GM18505 (cell line): ENCODE measurements around the gene ANAPC16.
"Not testable (repeated sequence)": the region's sequence is repeated elsewhere in the genome, so short reads cannot be mapped to it uniquely, and the experiment has no call there.

Source experiments
- ATAC-seq: cut with Tn5 transposase; IDR thresholded peaks from one replicate; pipeline ENCODE4 v1.9.1; 2021; ENCODE audit not compliant: unreplicated experiment
- POLR2A ChIP-seq: IDR thresholded peaks from 4 replicates; pipeline ENCODE4 v1.6.1; 2011; ENCODE audit warnings: borderline replicate concordance; ENCODE audit not compliant: insufficient read depth, insufficient read length; ENCODE audit errors: extremely low read depth

ANAPC16 gene

DNA sequence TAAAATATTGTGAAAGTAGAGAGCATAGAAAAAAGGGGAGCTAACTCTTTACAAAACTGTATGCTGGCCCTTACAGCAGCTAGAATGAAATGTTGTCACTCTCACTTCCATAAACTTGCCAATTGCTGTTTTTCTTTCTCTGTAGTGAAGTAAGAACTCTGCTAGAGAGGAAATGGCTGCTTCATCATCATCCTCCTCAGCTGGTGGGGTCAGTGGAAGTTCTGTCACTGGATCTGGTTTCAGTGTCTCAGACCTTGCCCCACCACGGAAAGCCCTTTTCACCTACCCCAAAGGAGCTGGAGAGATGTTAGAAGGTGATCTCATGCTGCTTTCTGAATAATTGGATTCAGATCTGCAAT lies 7.9 kb downstream of the ANAPC16 start:
- ATAC-seq, result no peak
- no peak for TF ChIP-seq POLR2A

DNA sequence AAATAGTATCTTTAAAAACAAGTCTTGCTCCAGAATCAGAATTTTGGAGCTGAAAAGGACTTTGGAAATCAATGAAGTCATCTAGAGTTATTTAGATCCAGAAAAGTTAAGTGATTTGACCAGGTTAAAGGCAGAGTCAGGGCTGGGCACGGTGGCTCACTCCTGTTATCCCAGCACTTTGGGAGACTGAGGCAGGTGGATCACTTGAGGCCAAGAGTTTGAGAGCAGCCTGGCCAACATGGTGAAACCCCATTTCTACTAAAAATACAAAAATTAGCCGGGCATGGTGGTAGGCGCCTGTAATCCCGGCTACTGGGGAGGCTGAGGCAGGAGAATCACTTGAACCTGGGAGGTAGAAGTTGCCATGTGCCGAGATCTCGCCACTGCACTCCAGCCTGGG lies 8.4 kb downstream of the ANAPC16 start:
- not testable (repeated sequence) for ATAC-seq

DNA sequence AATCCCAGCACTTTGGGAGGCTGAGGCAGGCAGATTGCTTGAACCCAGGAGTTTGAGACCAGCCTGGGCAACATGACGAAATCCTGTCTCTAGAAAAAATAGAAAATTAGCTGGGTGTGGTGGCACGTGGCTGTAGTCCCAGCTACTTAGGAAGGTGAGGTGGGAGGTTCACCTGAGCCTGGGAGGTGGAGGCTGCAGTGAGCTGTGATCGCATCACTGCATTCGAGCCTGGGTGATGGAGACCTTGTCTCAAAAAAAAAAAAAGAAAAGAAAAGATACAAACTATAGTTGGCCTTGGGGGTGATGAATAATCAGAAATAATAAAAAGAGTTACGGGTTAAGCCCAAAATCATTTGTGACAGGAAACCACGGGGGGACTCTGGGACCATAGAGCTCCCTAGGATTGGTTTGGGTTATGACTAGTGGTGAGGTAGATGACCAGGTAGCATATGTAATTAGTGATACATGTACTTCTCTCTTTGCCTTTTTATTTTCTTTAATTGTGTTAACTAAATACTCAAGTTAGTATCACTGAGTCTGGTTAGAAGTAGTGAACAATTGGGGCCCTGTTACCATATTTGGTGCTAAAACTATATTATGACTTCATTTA lies 10.7 kb downstream of the ANAPC16 start:
- TF ChIP-seq POLR2A, result no peak
- ATAC-seq, result no peak

DNA sequence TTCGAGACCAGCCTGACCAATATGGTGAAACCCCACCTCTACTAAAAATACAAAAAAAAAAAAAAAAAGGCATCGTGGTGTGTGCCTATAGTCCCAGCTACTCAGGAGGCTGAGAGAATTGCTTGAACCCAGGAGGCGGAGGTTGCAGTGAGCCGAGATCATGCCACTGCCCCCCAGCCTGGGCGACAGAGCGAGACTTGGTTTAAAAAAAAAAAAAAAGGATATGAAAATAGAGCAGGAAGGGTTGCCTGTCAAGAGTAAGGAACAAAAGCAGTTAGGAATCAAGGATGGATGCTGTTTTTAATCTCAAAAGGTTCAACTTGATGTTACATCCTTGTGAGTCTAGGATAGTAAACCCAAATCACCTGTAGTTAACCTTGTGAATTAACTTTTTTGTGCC lies 12.0 kb downstream of the ANAPC16 start:
- ATAC-seq, result no peak

DNA sequence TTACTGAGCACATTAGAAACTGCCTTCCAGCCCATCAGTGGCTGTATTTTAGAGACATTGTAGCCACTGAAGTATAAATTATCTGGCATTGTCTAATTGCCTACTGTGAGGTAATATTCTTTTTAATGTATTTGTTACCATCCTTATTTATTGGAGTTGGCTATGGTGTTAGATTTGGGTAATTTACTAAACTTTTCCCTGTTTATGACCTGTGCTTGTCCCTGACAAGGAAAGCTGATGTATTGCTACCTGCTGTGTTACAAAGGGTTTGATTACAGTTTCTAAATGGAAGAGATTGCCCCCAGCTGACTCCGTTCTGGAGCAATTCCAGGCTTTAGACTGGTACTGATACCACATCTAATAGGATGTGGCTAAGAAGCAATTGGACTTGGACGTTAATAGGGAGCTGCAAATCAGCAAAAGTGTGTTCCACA lies 12.5 kb downstream of the ANAPC16 start:
- TF ChIP-seq POLR2A, result no peak
- ATAC-seq, result no peak

More for the DNA sequence above, 12.0 kb downstream of the ANAPC16 start:
- TF ChIP-seq POLR2A, result no peak

DNA sequence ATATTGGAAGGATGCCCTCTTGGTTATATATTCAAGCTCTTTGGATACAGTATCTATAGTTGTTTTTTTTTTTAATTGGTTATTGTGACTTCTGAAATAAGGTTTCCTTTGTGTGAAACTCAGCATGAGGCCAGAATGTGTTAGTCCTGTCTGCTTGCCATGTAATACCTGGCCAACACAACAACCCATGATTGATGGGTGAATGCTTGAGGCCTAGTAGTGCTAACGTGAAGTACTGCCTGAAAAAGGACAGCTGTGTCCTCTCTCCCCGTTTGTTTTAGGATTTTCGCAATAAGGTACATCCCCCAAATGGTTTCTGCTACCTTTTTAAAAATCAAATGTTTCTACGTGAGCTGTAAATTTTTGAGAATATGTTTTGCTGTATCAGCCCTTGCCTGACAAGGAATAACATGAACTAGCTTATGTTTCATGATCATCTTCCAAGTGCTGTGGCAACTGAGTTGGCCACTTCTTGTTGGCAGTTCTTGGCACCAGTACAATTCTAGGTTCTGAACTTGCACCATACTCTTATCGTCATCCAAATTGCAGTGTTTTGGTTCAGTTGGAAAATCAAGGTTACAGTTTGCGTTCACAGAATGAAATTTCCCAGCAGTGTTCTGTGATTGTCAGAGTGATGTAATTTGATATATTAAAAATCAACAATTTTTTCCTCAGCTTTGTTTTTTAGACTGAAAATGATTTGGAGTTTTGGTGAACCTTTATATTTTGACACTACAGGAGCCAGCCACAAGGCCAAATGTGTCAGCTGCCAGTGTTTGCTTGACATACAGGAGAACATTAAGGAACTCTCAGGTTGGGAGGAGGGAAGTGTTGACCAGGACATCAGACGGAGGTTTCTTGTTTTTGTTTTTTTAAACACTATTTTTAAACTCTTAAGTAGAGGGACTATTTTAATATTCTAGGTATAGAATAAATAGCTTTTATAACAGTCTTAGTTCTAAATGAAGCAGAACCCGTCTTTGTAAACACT lies 13.7 kb downstream of the ANAPC16 start:
- no peak for TF ChIP-seq POLR2A
- ATAC-seq, result no peak

DNA sequence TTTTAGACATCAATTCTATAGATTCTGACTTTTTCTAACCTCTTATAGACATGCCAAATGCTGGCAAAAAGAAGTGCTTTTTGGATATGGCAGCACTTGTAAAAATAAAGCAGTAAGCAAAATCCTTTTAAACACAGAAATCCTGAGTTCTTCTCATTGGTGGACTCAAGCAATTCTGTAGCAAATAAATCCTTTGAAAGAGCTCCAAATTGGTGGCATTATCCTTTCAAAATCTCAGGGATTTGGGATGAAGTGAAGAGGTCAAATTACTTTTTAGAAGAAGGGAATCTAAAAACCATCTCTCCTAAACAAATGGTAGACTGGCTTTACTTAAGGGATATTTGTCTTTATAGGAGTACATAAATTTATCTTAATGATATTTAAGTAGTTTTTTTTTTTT lies 17.8 kb downstream of the ANAPC16 start:
- ATAC-seq, result no peak
- no peak for TF ChIP-seq POLR2A

DNA sequence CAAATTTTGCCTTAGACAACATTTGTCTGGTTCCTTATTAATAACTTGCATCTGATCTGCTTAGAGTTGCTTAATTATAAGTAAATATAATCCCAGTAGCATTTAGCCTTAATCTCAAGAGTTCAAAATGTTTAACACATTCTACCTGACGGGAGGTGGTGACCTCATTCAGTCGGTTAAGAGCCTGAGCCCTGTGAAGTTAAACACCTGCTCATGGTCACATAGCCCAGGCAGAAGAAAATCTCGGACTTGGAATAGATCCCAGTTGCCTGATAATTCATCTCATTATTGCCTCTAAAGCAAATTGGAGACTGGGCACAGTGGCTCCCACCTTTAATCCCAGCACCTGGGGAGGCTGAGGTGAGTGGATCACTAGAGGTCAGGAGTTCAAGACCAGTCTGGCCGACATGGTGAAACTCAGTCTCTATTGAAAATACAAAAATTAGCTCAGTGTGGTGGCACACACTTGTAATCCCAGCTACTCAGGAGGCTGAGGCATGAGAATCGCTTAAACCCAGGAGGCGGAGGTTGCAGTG lies 18.8 kb downstream of the ANAPC16 start:
- ATAC-seq, result no peak
- no peak for TF ChIP-seq POLR2A

DNA sequence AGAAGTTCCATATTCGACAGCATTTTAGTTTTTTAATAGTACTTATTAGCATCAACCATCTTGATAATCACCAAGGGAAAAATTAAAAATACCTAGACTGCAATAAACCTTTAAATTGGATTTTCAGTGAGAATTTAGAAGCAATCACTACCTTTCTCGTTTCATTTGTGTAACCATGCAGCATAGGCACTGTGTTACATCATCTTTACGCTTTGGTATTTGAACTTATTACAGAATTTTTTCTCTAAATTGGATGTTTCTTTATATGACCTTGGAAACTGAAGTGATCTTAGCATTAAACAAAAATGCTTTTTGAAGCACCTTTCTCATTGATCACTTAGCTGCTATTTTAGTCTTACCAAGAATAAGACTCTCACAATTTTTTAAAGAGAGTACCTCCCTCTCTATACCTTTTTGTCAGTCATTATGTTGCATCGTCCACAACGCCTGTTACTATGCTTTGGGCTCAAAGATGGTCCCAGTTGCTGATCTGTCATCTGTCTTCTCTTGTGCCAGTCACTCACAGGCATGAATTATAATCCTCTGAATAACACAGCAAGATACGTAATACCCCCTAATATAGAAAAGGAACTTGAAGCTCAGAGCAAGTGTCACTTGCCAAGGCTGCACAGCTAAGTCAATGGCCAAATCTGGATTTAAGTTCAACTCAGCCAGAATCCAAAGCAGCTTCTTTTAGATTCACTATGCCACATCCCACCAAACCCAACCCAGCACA lies 19.9 kb downstream of the ANAPC16 start:
- no peak for ATAC-seq
- no peak for TF ChIP-seq POLR2A

DNA sequence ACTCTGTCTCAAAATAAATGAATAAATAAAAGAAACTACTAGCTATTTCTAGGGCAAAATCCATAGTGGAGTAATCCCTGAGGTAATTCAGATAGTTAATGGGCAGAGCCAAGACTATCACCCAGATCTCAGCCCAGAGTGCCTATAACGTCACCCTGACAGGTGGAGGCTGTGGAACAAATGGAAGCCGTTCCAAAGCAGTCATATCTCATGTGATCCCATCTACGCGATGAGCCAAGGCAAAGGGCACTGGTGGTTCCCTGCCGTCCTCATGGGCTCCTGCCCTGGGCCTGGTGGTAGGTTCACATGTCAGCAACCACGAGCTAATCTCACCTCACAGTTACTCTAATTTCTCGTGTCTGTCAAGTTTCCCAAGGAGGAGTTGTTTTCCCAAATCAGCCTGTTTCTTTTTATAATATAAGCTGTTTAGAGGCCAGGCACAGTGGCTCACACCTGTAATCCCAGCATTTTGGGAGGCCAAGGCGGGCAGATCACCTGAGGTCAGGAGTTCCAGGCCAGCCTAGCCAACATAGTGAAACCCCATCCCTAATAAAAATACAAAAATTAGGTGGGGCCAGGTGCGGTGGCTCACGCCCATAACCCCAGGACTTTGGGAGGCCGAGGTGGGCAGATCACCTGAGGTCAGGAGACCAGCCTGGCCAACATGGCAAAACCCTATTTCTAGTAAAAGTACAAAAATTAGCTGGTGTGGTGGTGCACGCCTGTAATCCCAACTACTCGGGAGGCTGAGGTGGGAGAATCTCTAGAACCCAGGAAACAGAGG lies 22.8 kb downstream of the ANAPC16 start:
- no peak for TF ChIP-seq POLR2A
- no peak for ATAC-seq

DNA sequence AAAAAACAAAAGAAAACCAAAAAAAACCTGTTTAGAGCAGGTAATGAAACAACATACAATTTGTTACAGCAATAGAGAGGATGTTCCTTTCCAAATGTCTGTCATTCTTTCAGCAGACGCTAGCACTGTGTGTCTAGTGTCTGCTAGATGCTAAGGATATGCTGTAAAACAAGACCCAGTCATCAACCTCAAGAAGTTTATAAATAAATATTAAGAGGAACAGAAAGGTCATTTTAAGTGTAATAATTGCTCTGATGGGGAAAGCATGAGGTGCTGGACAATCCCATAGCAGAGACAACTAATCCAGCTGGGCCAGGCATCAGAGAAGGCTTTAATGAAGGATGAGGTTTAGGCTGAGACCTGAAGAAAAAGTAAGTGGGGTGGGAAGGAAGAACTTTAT lies 23.6 kb downstream of the ANAPC16 start:
- no peak for ATAC-seq
- TF ChIP-seq POLR2A, result no peak

DNA sequence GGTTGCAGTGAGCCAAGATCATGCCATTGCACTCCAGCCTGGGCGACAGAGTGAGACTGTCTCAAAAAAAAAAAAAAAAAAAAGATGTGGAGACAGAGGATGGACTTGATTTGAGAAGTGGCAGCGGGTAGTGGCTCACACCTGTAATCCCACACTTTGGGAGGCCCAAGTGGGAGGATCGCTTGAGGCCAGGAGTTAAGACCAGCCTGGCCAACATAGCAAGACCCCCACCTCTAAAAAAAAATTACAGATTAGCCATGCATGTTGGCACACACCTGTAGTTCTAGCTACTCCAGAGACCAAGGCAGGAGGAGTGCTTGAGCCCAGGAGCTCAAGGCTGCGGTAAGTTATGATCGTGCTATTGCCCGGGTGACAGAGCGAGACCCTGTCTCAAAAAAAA lies 24.6 kb downstream of the ANAPC16 start:
- no peak for ATAC-seq
- TF ChIP-seq POLR2A, result no peak
